Left renal cortex interstitium (tissue), 4 donors: ENCODE measurements around the gene LHPP. TPM values are rescaled to one million over a fixed set of nuclear protein-coding genes. Genes with fewer than 3 reads are reported as not detected.

Experiments used
- DNase-seq, 4 donors: peaks; one replicate each; pipeline ENCODE4 v3.0.0-alpha.2; 2013; ENCODE audit warnings: low read depth in 4 of 4, low spot score in 2 of 4, missing footprints in 1 of 4
- polyA plus RNA-seq, 4 donors: library from polyadenylated mRNA; unstranded; fragments of 120-200 nt; gene quantifications; one replicate each; pipeline ENCODE4 v1.2.1, GENCODE V29; 2013; ENCODE audit not compliant: insufficient read length in 4 of 4

Gene LHPP
- polyA plus RNA-seq, 4 donors = 18.7 to 26.4 (median 22.0) TPM

- DNase-seq = no peak
Observed at GRCh38 chr10:124517931-124518330, 56.3 kb downstream of the LHPP start.

DNA sequence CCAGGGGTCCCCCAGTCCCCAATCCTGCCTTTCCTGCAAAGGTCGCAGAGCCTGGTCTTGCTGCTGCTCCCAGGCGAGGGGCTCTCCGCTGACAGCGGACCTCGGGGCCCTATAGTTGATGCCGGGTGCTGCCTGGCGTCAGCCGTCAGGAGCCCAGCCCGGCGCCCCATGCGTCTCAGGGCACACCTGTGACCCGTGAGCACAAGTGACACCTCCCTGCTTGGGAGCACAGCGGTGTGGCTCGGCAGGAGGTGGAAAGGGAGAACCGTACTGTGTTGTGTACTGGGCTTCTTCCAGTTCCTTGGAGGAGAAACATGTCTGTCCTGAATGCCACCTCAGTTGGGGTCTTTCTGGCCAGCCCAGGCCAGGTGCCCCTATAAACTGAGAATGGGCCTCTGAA, 56.7 kb downstream of the LHPP start:
- DNase-seq = no peak

DNA sequence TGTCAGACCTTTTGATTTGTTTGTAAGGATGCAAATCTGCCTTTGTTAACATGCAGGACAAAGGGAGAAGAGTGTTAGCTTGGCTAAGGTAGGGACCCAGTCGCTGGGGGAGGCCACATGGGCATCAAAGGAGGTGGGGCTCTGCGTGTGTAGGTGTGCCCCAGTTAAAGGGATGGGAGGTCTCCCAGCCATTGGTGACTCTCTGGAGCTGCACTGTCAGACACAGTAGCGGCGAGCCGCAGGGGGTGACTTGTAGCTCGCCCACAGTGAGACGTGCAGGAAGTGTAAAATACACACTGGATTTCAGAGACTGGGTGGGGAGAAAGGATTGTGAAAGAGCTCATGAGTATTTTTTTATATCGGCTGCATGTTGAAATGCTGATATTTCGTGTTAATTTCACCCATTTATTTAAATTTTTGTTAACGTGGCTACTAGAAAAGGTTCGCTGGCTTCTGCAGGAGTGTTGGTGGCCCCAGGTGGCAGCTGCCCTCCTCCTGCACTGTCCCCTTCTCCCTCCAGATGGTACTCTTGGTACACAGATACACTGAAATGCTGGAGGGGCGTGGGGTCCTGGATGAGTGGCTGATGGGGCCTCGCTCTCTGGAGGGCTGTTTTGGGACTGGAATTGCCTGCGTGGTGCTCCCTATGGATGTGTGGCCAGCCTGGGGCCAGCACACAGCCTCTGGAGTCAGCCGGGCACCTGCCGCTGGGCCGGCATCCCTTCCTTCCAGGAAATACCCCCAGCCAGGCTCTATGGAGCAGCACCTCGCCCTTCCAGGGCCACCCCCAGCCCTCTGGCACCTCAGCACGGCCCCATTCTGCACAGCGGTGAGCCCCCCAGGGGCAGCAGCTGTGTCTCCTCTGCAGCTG, 59.2 kb downstream of the LHPP start:
- no peak for DNase-seq

GRCh38 chr10:124521429-124521871, 59.8 kb downstream of the LHPP start:
- DNase-seq = no peak

- no peak for DNase-seq
Observed at GRCh38 chr10:124522131-124522932, 60.7 kb downstream of the LHPP start.

DNA sequence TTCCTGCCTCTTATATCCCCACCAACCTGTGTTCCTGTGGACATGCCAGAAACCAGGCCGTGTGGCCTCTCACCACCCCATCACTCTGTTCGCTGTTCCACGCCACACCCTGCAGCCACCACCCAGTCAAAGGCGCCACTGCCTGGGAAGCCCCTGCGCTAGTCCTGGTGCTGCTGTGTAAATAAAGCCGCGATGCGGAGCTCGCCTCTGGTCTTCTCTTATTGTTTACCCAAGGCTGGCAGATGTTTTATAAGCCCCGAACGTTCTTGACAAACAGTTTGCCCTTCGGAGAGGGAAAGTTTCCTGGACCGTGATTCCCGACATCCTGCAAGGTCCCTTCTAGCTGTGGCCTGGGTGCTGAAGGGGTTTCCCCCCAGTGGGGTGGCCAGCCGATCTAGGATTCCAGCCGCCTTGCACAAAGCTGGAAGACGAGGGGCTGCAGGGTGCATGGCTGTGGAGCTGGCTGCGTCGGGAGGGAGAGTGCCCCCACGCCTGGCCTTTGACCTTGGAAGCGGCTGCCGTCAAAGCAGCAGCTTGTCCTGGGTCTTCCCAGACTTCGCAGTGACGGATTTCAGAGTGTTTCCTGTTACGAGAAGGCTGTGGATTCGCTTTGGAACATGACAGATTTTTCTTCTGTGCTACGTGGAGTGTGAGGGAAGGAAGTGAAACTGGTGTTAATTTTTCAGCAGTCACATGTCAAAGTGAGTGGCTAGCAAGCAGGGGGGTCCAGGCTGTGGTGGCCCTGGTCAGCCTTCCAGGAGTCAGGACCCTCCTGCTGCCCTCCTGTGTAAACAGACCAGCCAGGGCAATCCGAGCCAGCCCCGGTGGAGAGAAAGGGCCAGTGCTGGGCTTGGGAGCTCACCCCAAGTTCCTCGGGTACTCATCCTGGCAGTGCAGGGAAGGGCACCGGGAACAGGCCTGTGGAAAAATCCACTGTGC, 61.6 kb downstream of the LHPP start:
- DNase-seq = no peak

- no peak for DNase-seq
Observed at GRCh38 chr10:124523901-124524300, 62.3 kb downstream of the LHPP start.

DNA sequence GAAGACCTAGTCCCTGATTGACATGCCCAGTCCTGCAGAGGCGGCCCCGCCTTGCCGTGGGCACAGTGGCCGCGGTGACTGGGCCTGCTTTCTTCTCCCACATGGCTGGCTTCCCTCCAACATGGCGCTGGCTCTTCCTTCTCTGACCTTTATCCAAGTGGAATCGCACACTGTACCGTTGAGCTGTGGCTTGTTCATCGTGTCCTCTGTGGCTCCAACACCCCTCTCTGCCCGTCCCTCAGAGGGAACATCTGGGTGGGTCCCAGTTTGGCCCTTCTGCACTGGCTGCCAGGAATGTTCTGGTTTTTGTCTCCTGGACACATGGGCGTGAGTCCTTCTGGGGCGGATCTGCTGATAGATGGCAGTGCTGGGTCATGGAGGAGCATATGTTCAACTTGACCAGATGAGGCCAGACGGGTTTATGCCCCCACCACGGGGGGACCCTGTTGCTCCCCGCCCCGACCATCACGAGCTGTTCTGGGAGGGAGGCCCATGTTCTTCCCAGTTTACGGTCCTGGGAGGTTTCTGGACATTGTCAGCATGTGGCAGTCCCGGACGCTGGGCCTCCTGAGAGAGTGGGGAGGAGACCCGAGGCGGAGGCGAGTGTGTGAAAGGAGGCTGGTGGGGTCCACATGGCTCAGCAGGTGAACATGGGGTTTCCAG, 63.5 kb downstream of the LHPP start:
- DNase-seq = no peak

- DNase-seq = no peak
Observed at GRCh38 chr10:124525751-124526600, 64.4 kb downstream of the LHPP start.

DNA sequence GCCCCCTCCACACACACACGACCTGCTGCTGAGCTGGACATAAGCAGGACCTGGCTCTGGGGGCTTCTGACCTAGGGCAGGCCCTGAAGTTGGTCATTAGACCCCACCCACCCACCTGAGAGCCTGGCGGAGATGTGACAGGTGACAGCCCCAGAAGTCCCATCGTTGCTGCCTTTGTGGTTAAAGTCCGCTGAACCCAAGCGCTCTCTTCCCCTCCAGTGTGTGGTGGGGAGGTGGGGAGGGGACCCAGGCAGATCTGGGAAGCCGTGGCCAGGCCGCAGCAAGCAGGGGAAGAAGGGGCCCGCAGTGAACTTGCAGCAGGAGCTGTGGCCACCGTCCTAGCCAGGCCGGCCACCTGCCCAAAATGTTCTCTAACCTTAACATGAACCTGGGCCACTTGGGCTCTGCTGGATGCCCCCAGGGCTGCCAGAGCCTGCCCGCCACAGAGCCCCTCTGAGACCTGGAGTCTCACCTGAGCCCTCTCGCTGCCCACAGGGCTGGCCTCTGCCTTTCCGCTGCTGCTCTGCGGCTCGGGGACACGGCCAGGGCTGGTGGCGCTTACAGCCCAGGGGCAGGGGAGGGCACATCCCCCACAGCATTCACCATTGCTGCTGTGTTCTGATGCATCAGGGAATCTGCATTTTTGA, 65.1 kb downstream of the LHPP start:
- no peak for DNase-seq

DNA sequence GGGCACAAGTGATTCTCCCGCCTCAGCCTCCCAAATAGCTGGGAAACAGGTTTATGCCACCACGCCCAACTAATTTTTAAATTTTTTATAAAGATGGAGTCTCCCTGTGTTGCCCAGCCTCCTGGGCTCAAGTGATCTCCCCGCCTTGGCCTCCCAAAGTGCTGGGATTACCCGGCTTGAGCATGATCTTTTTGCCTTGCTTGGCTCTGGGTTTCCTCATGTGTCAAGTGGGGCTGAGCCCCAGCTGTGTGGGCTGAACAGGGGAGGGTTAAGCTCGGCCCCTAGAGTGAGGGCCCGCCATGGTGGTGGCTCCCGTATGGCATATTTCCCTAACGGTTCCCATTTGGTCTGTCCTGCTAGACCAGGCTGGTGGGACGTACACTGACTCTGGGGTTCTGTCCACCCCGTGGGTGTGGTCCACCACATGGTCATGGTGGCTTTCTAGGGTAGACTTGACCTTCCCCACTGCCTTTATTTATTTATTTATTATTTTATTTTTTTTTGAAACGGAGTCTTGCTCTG, 66.3 kb downstream of the LHPP start:
- no peak for DNase-seq

DNA sequence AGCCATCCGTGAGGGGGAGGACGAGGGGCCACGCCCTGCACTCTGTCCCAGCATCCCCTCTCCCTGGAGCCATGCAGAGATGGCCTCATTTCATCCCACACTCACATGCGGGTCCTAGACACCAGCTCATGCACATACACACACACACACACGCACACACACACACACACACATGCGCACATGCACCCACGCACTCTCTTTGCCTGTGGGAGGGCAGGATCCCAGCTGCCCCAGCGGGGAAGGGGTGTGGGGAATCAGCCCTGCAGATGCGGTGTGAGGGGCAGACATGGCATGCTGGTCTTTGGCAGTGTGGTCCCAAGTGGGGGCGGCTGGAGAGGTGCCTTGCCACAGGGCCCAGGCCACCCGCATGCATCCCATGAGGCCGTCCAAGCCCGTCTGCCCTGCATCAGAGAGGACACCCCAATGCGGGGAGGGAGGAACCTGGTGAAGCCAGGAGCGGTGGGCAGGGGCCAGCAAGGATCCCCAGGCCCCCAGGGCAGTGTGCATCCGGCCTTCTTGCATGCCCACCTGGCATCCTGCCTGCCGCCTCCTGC, 68.1 kb downstream of the LHPP start:
- DNase-seq = no peak

- DNase-seq = peak in 1 of 4 donors; percentile 60
Observed at GRCh38 chr10:124530215-124530665, 68.6 kb downstream of the LHPP start.

DNA sequence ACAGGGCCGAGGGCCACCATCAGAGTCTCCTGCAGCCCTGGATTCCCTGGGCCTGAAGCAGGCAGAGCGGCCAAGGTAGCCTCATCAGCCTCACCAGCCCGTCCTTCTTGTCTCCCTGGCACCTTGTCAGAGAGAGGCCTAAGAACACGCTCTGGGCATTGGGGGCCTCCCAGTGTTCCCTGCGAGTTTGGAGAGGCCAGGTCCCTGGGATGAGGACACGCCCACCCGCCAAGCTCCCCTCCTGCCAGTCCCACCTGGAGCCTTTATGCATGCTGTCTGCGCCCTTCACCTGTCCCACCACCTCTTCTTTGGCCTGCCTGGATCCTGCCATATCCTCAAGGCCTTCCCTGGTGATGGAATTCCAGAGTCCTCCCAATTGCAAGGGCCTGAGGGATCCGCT, 69.2 kb downstream of the LHPP start:
- no peak for DNase-seq

- no peak for DNase-seq
Observed at GRCh38 chr10:124532106-124532641, 70.6 kb downstream of the LHPP start.

DNA sequence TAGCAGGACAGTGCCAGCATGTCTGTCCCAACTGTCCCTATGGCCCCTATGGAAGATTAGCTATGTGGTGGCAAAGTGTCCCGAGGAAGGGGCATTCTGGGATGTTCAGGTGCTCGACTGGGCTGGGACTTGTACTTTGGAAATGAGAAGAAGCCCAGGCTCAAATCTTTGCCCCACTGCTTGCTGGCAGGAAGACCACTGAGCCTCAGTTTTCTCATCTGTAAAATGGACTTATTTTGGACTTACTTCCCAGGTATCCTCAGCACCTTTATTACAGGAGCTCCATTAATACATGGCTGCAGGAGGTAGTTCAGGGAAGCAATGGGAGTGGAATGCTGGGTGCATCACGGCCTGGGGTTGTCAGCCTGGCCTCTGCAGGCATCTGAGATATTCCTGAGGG, 71.2 kb downstream of the LHPP start:
- no peak for DNase-seq

GRCh38 chr10:124533266-124533665, 71.6 kb downstream of the LHPP start:
- no peak for DNase-seq
